GM19025 (cell line): ENCODE data around the gene RECQL5.

Experiments used
- ATAC-seq: cut with Tn5 transposase; IDR thresholded peaks from one replicate; pipeline ENCODE4 v1.9.1; 2021; ENCODE audit warnings: mild to moderate bottlenecking, low read depth, moderate library complexity; ENCODE audit not compliant: unreplicated experiment

The RECQL5 gene

GRCh38 chr17:75666959-75667790 is at the start of gene RECQL5, which contains the start of gene SAP30BP:
Gene RECQL5, minus strand, starts transcription at chr17:75667154. Its CDS starts 597 bp downstream, at chr17:75666557.
Gene SAP30BP, plus strand, starts transcription at chr17:75667338. Its CDS starts 35 bp downstream, at chr17:75667373.
- peak; percentile 73 for ATAC-seq

DNA sequence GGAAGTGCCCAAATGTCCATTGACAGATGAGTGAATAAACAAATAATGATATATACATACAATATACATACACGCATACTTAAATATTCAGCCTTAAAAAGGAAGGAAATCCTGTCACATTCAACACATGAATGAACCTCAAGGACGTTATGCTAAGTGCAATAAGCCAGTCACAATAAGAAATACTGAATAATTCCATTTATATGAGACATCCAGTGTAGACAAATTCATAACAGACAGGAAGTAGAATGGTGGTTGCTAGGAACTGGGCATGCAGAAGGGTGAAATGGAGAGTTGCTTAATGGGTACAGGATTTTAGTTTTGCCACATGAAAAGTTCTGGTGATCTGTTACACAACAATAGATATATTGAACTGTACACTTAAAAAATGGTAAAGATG is 45.5 kb upstream of the RECQL5 start:
- no peak for ATAC-seq

DNA sequence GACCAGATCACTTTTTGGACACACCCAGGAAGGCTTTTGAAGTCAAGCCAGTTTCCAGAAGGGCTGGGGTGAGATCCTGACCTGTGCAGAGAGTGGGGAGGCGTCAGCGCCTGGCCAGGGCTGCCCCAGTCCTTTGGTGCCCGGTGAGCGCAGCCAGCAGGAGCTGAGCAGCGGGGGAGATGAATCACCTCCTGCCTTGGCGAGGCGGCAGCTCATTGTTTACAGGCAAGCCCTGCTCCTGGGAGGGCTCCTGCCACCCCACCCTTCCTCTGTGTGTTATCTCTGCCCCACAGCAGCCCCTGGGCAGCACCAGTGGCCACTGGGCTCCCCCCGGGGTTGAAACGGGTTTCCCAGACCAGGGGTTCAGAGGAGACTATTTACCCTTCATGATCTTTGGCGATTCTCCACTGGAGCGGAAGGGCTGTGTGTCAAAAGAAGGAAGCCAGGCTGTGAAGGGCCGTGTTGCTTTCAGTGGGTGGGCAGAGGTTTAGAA is 40.2 kb upstream of the RECQL5 start:
- ATAC-seq: no peak

GRCh38 chr17:75706042-75706728 is 39.2 kb upstream of the RECQL5 start:
- no peak for ATAC-seq

DNA sequence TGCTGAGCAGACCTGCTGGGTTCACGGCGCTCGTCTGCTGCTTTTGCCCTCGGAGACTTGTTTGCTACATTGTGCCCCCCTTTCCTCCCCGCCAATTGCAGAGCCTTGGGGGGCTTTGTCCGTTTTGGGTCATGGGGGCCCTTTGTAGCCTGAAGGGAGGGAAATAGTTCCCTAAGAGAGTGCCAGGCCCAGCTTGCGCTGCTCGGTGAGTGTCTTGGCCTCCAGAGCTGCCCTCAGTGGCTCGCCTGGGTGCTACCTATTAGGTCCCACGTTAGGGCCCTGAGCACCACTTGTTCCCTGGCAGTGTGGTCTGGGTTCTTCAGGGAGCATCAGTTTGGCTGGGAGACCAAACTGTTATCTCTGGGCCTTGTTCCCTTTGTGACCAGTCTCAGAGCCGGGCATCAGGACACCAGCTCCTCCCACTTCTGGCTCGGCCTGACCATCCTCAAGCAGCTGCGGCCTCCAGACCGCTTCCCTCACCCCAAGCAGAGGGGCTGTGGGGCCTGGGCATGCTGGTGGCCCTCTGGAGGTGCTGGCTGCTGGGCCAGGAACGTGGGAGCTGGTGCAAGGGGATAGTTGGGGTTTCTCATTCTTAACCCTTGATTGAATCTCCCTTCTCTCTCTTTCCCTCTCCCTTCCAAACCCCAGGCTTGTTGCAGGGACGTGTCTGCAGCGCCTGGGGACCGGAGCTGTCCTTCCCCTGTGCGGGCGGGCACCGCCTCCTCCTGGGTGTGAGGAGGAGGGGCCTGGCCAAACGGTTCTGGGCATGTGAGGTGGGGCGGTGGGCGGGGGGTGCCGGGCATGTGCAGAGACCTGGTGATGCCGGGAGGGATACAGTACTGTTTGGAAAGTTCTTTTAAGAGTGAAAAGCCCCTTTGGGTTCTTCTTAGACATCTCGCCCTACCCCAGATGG is 38.3 kb upstream of the RECQL5 start:
- ATAC-seq: no peak

GRCh38 chr17:75703591-75703990 is 36.6 kb upstream of the RECQL5 start:
- no peak for ATAC-seq

DNA sequence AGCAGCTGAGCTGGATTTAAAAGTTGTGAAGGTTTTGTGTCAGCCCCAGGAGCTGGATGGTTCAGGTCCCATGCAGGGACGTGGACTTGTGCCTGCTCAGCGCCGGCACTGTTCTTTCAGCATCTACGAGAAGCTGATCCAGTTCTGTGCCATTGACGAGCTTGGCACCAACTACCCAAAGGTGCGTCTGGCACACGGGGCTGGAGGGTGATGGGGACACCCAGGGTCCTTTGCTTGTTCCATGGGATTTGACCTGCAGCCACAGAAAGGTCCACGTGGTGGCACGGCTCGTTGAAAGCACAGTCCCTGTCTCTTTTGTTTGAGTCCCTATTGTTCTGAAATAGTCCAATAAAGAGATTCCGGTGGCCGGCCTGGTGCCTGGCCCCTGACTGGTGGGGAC is 36.2 kb upstream of the RECQL5 start:
- no peak for ATAC-seq

- ATAC-seq: no peak
These were observed 34.3 kb upstream of the RECQL5 start for GRCh38 chr17:75701288-75701687.

DNA sequence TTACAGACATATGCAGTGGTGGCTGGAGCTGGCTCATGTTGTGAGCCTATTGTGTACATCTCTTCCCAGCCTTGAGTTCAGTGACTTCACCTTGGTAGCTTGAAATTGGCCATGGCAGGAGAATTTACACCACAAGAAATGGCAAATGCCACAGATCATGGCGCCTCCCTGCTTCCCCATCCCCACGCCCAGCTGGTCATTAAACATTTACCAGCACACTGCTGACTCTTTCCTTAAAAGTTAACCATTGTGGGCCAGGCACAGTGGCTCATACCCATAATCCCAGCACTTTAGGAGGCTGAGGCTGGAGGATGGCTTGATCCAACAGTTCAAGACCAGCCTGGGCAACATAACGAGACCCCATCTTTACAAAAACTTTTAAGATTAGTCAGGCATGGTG is 31.7 kb upstream of the RECQL5 start:
- ATAC-seq: no peak

DNA sequence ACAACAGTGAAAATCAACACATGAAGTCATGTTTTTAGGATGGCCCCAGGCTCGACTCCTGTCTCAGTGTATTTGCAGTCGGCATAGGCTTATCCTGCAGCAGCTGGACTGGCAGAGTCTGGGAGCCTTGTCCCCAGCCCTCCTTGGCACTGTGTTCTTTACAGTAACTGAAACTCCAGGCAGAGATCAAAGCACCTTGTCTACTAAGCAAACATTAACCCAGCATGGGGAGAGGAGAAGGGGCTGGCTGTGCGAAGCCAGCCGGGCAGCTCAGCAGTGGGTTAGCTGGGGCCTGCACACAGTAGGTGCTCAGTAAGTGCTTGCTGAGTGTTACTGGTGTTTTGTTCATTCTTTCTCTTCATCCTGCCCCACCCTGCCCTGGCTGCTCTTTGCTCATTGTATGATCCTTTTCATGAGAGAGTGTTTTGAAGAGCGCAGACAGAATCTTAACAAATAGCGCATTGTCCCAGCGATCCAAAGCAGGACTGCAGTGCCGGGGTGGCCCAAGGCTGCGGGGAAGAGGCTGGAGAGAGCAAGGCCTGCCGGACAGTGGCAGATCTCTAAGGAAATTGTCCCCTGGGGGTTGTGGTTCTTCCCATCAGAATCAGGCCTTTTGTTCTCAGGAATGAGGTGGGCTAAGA is 30.8 kb upstream of the RECQL5 start:
- no peak for ATAC-seq

- ATAC-seq: no peak
These were observed 28.9 kb upstream of the RECQL5 start for GRCh38 chr17:75695830-75696271.

DNA sequence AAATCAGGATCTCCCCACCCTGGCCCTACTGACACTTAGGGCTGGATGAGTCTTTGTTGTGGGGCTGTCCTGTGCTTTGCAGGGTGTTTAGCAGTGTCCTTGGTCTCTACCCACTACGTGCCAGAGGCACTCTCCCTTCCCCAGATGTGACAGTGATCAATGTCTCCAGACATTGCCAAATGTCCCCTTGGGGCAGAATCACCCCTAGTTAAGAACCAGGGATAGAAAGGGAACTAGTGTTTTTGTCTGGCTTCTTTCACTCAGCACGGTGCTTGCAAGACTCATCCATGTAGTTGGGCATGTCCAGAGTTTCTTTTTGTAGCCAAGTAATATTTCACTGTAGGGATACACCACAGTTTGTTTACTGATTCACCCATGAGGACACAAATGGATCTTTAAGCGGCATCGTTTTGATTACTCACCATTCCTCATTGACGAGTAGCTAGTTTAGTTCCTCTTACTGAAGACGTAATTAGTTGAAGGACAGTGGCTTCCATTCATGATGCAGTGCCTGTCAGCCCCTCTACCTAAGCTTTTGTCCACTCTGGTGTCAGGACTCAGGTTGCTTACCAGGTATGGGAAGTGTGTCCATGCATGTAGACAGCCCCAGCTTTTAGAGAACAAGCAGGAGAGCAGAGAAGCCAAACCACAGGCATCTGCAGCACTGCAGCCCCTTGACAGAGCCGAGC is 28.3 kb upstream of the RECQL5 start:
- no peak for ATAC-seq

GRCh38 chr17:75694536-75694935 is 27.6 kb upstream of the RECQL5 start:
- ATAC-seq: no peak

DNA sequence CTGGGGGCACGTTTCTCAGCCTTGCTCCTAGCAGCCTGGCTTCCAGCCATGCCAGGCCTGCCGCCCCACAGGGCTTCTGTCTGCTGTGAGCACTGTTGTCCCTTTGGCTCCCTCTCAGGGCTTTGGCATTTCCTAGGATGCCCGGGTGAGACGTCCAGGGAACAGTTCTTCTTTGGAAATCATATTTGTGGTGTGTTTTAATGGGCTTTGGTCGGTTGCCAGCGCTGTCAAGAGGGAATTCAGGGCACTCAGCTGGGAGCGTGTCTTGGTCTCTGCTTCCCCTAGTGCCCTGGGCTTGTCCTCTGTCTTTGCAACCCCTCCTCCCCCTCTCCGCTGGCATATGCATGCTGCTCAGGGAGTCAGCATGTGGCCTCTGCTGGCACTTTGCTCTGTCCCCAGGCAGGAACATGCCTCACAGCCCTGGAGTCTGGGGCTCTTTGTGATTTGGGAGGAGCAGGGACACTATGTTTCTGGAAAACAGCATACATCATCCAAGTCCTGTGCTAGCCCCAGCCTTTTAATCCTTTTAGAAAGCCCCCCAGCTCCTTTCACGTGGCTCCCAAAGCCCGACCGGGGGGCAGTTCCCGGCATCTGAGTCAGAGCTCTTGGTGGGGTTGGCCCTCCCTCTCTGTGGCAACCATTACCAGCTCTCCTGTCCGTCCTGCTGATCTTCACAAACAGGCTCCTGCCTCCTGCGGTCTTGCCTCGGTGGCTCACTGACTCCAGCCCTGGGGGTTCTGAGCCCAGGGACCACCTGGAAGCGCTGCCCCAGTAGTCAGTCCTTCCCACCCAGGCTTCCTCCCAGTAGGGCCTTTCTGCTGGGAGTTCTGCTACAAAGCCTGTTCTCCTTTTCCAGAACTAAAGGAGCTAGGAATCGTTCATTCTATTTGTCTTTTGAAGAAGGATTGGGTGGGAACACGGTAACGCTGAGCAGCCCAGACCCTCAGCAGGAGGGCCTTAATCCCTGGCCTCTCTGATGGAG is 26.8 kb upstream of the RECQL5 start:
- ATAC-seq: no peak

GRCh38 chr17:75692976-75693375 is 26.0 kb upstream of the RECQL5 start:
- ATAC-seq: no peak

DNA sequence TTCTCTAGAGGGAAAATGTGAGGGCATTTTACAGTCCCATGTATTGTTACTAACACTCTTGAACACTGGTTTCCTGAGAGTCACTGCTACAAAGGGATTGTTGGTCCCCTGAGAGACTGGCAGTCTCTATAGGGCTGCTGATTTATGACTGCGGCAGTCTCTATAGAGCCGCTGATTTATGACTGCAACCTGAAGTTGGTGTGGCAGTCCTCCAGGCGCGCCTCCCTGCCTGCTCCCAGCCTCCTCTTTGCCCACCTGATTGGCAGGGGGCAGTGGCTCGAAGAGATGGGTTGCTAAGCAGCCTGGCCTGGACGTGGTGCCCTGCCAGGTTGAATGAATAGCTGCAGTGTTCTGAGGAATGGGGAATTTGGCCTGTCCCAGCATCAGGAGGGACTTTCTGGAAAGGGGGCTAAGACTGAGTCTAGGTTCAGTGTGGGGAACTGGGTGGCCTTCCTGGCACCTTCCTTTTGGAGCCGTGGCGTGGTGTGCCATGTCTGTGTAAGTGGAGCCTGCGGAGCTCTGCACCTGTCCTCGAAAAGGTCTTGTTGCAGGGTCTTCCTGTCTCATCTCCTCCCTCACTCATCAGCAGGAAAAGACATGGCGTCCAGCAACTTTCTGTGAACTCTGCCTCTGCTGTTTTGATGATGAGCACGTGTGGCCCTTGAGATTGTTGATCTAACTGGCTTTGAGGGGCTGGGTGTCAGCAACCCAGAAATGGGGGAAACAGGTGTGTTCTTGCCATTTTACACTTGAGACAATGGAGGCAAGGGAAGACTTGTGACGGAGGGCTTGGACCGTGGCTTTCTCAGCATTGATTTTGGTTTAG is 25.1 kb upstream of the RECQL5 start:
- no peak for ATAC-seq

GRCh38 chr17:75691371-75691791 is 24.4 kb upstream of the RECQL5 start:
- ATAC-seq: no peak
